Suprapubic skin (tissue), 4 donors: ENCODE data around the gene PTCHD1. TPM values are rescaled to one million over a fixed set of nuclear protein-coding genes. Genes with fewer than 3 reads are reported as not detected.

Experiments
- DNase-seq, 2 donors: peaks; one replicate each; pipeline ENCODE4 v3.0.0-alpha.2; 2019; ENCODE audit warnings: low spot score in 2 of 2
- H3K27ac ChIP-seq: fragments of 200-600 bp; sonication (generic); one replicate; pipeline ENCODE4 v1.5.1; 2019
- H3K27me3 ChIP-seq: fragments of 200-600 bp; sonication (generic); one replicate; pipeline ENCODE4 v1.5.1; 2019
- H3K36me3 ChIP-seq: fragments of 200-600 bp; sonication (generic); one replicate; pipeline ENCODE4 v1.5.1; 2019
- H3K4me1 ChIP-seq: fragments of 200-600 bp; sonication (generic); one replicate; pipeline ENCODE4 v1.5.1; 2019
- H3K4me3 ChIP-seq: fragments of 200-600 bp; sonication (generic); one replicate; pipeline ENCODE4 v1.5.1; 2019; ENCODE audit warnings: mild to moderate bottlenecking
- H3K9me3 ChIP-seq: fragments of 200-600 bp; sonication (generic); one replicate; pipeline ENCODE4 v1.5.1; 2019
- EP300 ChIP-seq: sonication (generic); formaldehyde crosslinking; IDR thresholded peaks from one replicate; pipeline ENCODE4 v1.6.1; 2017; ENCODE audit warnings: antibody characterized with exemption
- POLR2A ChIP-seq, 2 donors: fragments of 450-650 bp; IDR thresholded peaks; one replicate each; pipeline ENCODE4 v1.6.1; 2017; ENCODE audit warnings: antibody characterized with exemption in 2 of 2, mild to moderate bottlenecking in 2 of 2, moderate library complexity in 2 of 2
- POLR2AphosphoS5 ChIP-seq, 3 donors: sonication (generic); formaldehyde crosslinking; IDR thresholded peaks; one replicate each; pipeline ENCODE4 v1.6.1; 2017; ENCODE audit warnings: antibody characterized with exemption in 3 of 3
- WGBS: methylation state at CpG from one replicate; pipeline ENCODE4 v1.1.5; 2018; 5-methylcytosine and 5-hydroxymethylcytosine counted together
- total RNA-seq, 4 donors: library from RNA; depleted of rRNA; stranded (reverse); fragments of >200 nt; gene quantifications; one replicate each; pipeline ENCODE4 v1.1.0, GENCODE V29; 2016
- TF ChIP-seq, protein P1 (sequence below), 2 donors: fragments of 200-600 bp in 1 of 2; fragments of 450-650 bp in 1 of 2; sonication (generic) in 1 of 2; IDR thresholded peaks; one replicate each; pipeline ENCODE4 v1.5.1; 2016 to 2019; ENCODE audit warnings: antibody characterized with exemption in 2 of 2, mild to moderate bottlenecking in 1 of 2, moderate library complexity in 1 of 2

Gene PTCHD1
- total RNA-seq, 4 donors from 2014 or later = 0.13 to 0.32 (median 0.26) TPM; not detected in 1

DNA sequence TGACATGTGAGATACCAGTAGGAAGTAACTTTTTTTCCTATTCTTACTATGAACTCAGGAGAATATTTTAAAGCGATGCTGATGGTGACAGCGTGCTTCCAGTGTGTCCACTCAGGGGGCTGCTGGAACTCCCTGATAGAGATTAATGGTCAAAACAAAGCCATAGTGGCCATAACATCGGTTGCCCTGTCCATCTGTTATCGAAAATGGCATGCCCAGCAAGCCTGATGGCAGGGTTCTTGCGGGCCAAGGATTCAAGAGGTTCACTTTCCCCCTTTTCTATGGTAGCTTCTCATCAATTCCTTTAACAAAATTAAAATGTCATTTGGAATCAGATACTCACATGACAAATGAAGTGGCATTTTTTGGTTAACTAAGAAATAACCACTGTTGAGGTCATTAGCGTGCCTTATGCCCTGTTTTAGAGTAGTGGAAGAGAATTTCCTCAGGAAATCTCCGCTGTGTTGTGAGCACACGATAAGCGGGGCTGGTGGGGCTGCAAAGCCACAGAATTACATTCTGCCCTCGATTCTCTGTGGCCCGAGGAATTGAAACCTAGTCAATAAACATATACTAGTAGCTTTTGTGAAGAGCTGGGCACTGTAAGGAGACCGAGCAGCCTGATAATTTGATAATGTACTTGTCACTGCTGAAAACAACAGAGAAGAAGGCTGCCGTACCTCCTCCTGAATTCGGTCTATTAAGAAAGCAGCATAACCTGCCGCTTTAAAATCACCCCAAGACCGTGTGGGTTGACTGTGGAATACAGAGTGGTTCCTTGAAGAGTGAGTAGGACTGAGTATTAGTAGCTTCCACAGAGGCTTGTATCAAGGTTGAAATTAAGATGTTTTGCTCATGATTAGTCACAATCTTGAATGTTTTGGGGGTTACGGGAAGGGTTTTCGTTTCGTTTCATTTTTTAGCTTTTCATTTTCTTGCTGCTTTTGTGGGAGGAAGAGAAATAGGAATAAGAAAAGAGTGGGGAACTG, 46.7 kb downstream of the PTCHD1 start:
- H3K4me3 ChIP-seq = no peak overlapping the region
- no peak overlapping the region for H3K27ac ChIP-seq
- no peaks in the 10 kb centered on the region for H3K27me3 ChIP-seq
- WGBS = 80% methylated on average over 19 of the region's 19 CpGs
- H3K36me3 ChIP-seq = no peaks in the 10 kb centered on the region
- no peaks in the 10 kb centered on the region for H3K4me1 ChIP-seq
- TF ChIP-seq EP300 (no peak), POLR2AphosphoS5 (IDR thresholded peaks at IDR 0.05) (no peak), POLR2A (IDR thresholded peaks at IDR 0.05) (no peak)
- TF ChIP-seq, protein P1, sequence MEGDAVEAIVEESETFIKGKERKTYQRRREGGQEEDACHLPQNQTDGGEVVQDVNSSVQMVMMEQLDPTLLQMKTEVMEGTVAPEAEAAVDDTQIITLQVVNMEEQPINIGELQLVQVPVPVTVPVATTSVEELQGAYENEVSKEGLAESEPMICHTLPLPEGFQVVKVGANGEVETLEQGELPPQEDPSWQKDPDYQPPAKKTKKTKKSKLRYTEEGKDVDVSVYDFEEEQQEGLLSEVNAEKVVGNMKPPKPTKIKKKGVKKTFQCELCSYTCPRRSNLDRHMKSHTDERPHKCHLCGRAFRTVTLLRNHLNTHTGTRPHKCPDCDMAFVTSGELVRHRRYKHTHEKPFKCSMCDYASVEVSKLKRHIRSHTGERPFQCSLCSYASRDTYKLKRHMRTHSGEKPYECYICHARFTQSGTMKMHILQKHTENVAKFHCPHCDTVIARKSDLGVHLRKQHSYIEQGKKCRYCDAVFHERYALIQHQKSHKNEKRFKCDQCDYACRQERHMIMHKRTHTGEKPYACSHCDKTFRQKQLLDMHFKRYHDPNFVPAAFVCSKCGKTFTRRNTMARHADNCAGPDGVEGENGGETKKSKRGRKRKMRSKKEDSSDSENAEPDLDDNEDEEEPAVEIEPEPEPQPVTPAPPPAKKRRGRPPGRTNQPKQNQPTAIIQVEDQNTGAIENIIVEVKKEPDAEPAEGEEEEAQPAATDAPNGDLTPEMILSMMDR (IDR thresholded peaks at IDR 0.05) = no peak
- H3K9me3 ChIP-seq = no peaks in the 10 kb centered on the region
- no peak for DNase-seq

DNA sequence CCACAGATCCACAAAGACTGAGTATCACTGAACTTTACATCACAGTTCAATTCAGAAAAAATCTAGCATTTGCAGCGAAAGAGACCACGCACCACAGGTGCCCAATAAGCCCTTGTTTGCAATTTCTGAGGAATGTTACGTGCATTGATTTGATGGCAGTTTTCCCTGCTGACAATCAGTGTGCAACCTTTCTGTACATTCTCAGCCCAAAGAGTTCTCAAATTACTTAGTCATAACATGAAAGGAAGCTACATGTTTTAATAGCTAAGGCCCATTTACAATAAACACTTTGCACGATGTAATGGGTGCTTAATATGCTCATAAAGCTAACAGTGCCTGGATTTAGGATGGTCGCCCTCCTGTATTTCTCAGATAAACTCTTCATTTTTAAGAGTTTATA, 47.9 kb downstream of the PTCHD1 start:
- no peak for TF ChIP-seq POLR2AphosphoS5 (IDR thresholded peaks at IDR 0.05)
- no peak for TF ChIP-seq POLR2A (IDR thresholded peaks at IDR 0.05)
- TF ChIP-seq, protein P1 (IDR thresholded peaks at IDR 0.05) = no peak
- no peak for TF ChIP-seq EP300
- Histone ChIP-seq H3K4me3 (no peak overlapping the region), H3K36me3 (no peaks in the 10 kb centered on the region), H3K27me3 (no peaks in the 10 kb centered on the region), H3K4me1 (no peaks in the 10 kb centered on the region), H3K9me3 (no peaks in the 10 kb centered on the region), H3K27ac (no peak overlapping the region)
- 76% methylated on average over 5 of the region's 5 CpGs for WGBS
- no peak for DNase-seq

DNA sequence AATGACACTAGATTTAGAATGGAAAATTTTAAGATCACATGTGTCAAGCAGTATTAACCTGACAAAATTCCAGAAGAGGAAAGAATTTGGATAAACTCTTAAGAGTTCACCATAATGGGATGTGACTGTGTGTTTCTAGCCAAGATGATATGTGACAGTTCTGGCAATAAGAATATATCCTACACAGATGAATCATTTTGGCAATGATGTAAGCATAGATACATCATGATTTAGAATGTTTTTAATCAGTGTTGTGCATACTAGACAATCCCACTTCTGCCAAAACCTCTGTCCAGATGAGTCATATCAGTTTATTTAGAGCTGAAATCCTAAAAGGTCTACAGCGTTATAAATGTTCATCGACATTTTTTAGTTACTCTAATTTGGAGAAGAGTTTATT, 48.8 kb downstream of the PTCHD1 start:
- TF ChIP-seq EP300 = no peak
- TF ChIP-seq, protein P1 (IDR thresholded peaks at IDR 0.05) = no peak
- TF ChIP-seq POLR2A (IDR thresholded peaks at IDR 0.05) = no peak
- no peaks in the 10 kb centered on the region for H3K27me3 ChIP-seq
- H3K9me3 ChIP-seq = no peaks in the 10 kb centered on the region
- no peak for DNase-seq
- H3K27ac ChIP-seq = no peak overlapping the region
- WGBS = 58% methylated on average over 2 of the region's 2 CpGs
- no peak overlapping the region for H3K4me3 ChIP-seq
- no peaks in the 10 kb centered on the region for H3K4me1 ChIP-seq
- H3K36me3 ChIP-seq = no peaks in the 10 kb centered on the region

DNA sequence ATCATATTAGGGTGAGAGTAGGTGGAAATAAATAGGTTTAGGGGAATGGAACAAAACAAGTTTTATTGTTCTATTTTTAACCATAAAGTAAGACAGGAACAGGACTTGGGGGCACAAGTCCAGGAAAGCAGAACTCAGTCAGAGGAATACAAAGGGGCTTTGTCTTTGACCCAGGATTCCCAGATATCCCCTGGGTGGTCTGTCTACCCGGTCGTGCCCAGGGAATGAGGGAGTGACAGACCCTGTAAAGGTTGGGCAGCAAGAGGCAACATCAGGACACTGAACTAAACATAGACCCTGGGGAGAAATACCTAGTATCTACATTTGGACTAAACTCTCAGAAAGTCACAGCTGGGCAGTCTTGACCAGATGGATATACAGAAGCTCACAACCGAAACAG, 50.6 kb downstream of the PTCHD1 start:
- 70% methylated on average over 3 of the region's 3 CpGs for WGBS
- no peak for TF ChIP-seq POLR2A (IDR thresholded peaks at IDR 0.05)
- TF ChIP-seq, protein P1 (IDR thresholded peaks at IDR 0.05) = no peak
- TF ChIP-seq EP300 = no peak
- no peak for TF ChIP-seq POLR2AphosphoS5 (IDR thresholded peaks at IDR 0.05)
- Histone ChIP-seq H3K4me3 (no peak overlapping the region), H3K9me3 (no peaks in the 10 kb centered on the region), H3K27ac (no peak overlapping the region), H3K27me3 (no peaks in the 10 kb centered on the region), H3K36me3 (no peaks in the 10 kb centered on the region), H3K4me1 (no peaks in the 10 kb centered on the region)
- DNase-seq = no peak

DNA sequence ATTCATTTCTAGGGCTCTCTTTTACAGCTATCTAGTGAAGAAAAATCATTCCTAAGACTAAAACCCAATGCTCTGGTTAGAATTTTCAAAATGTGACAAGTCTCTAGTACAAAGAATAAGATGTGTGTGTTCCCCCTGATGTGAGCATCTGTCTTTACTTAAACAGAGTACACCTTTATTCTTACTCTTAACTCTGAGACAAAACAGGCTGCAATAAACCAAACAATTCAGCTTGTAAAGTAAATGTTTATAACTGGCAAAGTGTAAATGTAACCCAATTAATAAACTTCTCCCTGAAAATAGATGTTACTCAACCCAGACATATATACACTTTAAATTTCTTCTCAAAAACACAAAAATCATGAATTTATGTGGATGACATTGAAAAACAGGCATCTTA, 51.6 kb downstream of the PTCHD1 start:
- Histone ChIP-seq H3K27me3 (no peaks in the 10 kb centered on the region), H3K9me3 (no peaks in the 10 kb centered on the region), H3K4me3 (no peak overlapping the region), H3K36me3 (no peaks in the 10 kb centered on the region), H3K27ac (no peak overlapping the region), H3K4me1 (no peaks in the 10 kb centered on the region)
- no peak for DNase-seq
- TF ChIP-seq, protein P1 (IDR thresholded peaks at IDR 0.05) = no peak
- TF ChIP-seq POLR2AphosphoS5 (IDR thresholded peaks at IDR 0.05) (no peak), EP300 (no peak)
